ENCODE data around the gene SEMA3G.

Gene SEMA3G

GRCh38 chr3:52444860-52445793 lies at the start of gene SEMA3G:
SEMA3G (minus strand) TSS chr3:52445103; CDS start chr3:52445027, 76 bp downstream.
- peak; percentile 39 for DNase-seq (ENCODE audit: low read depth, low spot score)

- DNase-seq (ENCODE audit: low read depth, low spot score) = no peak
Observed at GRCh38 chr3:52494445-52494844, 49.5 kb upstream of the SEMA3G start.

- no peak for DNase-seq (ENCODE audit: low read depth, low spot score)
Observed at GRCh38 chr3:52493232-52494017, 48.5 kb upstream of the SEMA3G start.

GRCh38 chr3:52492059-52492458 lies 47.2 kb upstream of the SEMA3G start:
- no peak for DNase-seq (ENCODE audit: low read depth, low spot score)

GRCh38 chr3:52490939-52491526 lies 46.1 kb upstream of the SEMA3G start:
- no peak for DNase-seq (ENCODE audit: low read depth, low spot score)

- DNase-seq (ENCODE audit: low read depth, low spot score) = no peak
Observed at GRCh38 chr3:52490035-52490938, 45.4 kb upstream of the SEMA3G start.

- no peak for DNase-seq (ENCODE audit: low read depth, low spot score)
Observed at GRCh38 chr3:52489453-52489852, 44.5 kb upstream of the SEMA3G start.

- no peak for DNase-seq (ENCODE audit: low read depth, low spot score)
Observed at GRCh38 chr3:52488746-52489145, 43.8 kb upstream of the SEMA3G start.

GRCh38 chr3:52487788-52488691 lies 43.1 kb upstream of the SEMA3G start:
- DNase-seq (ENCODE audit: low read depth, low spot score) = no peak

- DNase-seq (ENCODE audit: low read depth, low spot score) = no peak
Observed at GRCh38 chr3:52487050-52487787, 42.3 kb upstream of the SEMA3G start.

- DNase-seq (ENCODE audit: low read depth, low spot score) = no peak
Observed at GRCh38 chr3:52484680-52485461, 40.0 kb upstream of the SEMA3G start.

GRCh38 chr3:52483577-52484381 lies 38.9 kb upstream of the SEMA3G start:
- no peak for DNase-seq (ENCODE audit: low read depth, low spot score)

- DNase-seq (ENCODE audit: low read depth, low spot score) = no peak
Observed at GRCh38 chr3:52483081-52483480, 38.2 kb upstream of the SEMA3G start.

- no peak for DNase-seq (ENCODE audit: low read depth, low spot score)
Observed at GRCh38 chr3:52481819-52482521, 37.1 kb upstream of the SEMA3G start.

GRCh38 chr3:52480768-52481715 lies 36.1 kb upstream of the SEMA3G start:
- no peak for DNase-seq (ENCODE audit: low read depth, low spot score)
